Epithelial cell of proximal tubule (primary cell): ENCODE measurements around the gene HAUS7. TPM values are rescaled to one million over a fixed set of nuclear protein-coding genes. Genes with fewer than 3 reads are reported as not detected.

Source experiments
- DNase-seq: peaks from one replicate; pipeline ENCODE4 v3.0.0-alpha.2; 2011; ENCODE audit warnings: low read depth
- H3K4me3 ChIP-seq: 2 replicates; pipeline ENCODE4 v1.5.1; 2011; ENCODE audit warnings: low read depth, mild to moderate bottlenecking, low read length
- CTCF ChIP-seq: conservative IDR thresholded peaks from 2 replicates; pipeline ENCODE4 v1.5.1; 2012; ENCODE audit warnings: low read depth, mild to moderate bottlenecking, low read length
- total RNA-seq: library from RNA; depleted of rRNA; stranded (reverse); fragments of >200 nt; gene quantifications from 2 replicates; pipeline ENCODE4 v1.2.3, GENCODE V29; 2015

The HAUS7 gene
- total RNA-seq, 1 donor from 2014 or later: 24.3 TPM

GRCh38 chrX:153434801-153435200 lies 35.6 kb downstream of the HAUS7 start:
- TF ChIP-seq CTCF: no peak
- H3K4me3 ChIP-seq: no peak overlapping the region
- peak; percentile 38 for DNase-seq

- no peak for DNase-seq
- TF ChIP-seq CTCF: no peak
- no peak overlapping the region for H3K4me3 ChIP-seq
These were observed 36.5 kb downstream of the HAUS7 start for GRCh38 chrX:153433781-153434285.

- DNase-seq: no peak
- no peak for TF ChIP-seq CTCF
- H3K4me3 ChIP-seq: no peak overlapping the region
These were observed 37.2 kb downstream of the HAUS7 start for GRCh38 chrX:153433161-153433680.

GRCh38 chrX:153430796-153431195 lies 39.6 kb downstream of the HAUS7 start:
- no peak for DNase-seq
- no peak overlapping the region for H3K4me3 ChIP-seq
- no peak for TF ChIP-seq CTCF

GRCh38 chrX:153426204-153426603 lies 44.2 kb downstream of the HAUS7 start:
- DNase-seq: no peak
- H3K4me3 ChIP-seq: no peak overlapping the region
- no peak for TF ChIP-seq CTCF

- TF ChIP-seq CTCF: no peak
- H3K4me3 ChIP-seq: no peak overlapping the region
- DNase-seq: no peak
These were observed 46.7 kb downstream of the HAUS7 start for GRCh38 chrX:153423652-153424051.

GRCh38 chrX:153421856-153422255 lies 48.5 kb downstream of the HAUS7 start:
- no peak for DNase-seq
- no peak for TF ChIP-seq CTCF
- H3K4me3 ChIP-seq: no peak overlapping the region
